H9 (cell line): ENCODE measurements around the gene GCM1. TPM values are rescaled to one million over a fixed set of nuclear protein-coding genes. Genes with fewer than 3 reads are reported as not detected.

Experiments used
- DNase-seq: peaks from one replicate; pipeline ENCODE4 v3.0.0-alpha.2; 2017
- H2AFZ ChIP-seq: one replicate; pipeline ENCODE4 v1.6.1; 2013; ENCODE audit warnings: mild to moderate bottlenecking, low read length, control low read depth, moderate library complexity
- H2AK5ac ChIP-seq: 2 replicates; pipeline ENCODE4 v1.6.1; 2013; ENCODE audit warnings: low read length, control low read depth, mixed read lengths; ENCODE audit not compliant: insufficient read length
- H2BK120ac ChIP-seq: one replicate; pipeline ENCODE4 v1.6.1; 2013; ENCODE audit warnings: low read depth, mild to moderate bottlenecking, low read length, control low read depth, inconsistent platforms; ENCODE audit not compliant: poor library complexity, severe bottlenecking
- H2BK12ac ChIP-seq: 2 replicates; pipeline ENCODE4 v1.6.1; 2013; ENCODE audit warnings: low read length, control low read depth, mixed read lengths, low read depth; ENCODE audit not compliant: insufficient read length
- H2BK15ac ChIP-seq: 2 replicates; pipeline ENCODE4 v1.6.1; 2013; ENCODE audit warnings: low read depth, low read length, control low read depth
- H2BK20ac ChIP-seq: one replicate; pipeline ENCODE4 v1.6.1; 2013; ENCODE audit warnings: low read depth, mild to moderate bottlenecking, low read length, control low read depth, inconsistent platforms; ENCODE audit not compliant: poor library complexity, severe bottlenecking
- H2BK5ac ChIP-seq: 2 replicates; pipeline ENCODE4 v1.6.1; 2013; ENCODE audit warnings: low read length, control low read depth, mixed read lengths; ENCODE audit not compliant: insufficient read length
- H3K14ac ChIP-seq: 2 replicates; pipeline ENCODE4 v1.6.1; 2013; ENCODE audit warnings: low read length, control low read depth; ENCODE audit not compliant: insufficient read depth
- H3K18ac ChIP-seq: 2 replicates; pipeline ENCODE4 v1.6.1; 2013; ENCODE audit warnings: low read depth, mild to moderate bottlenecking, mixed read lengths, low read length, control low read depth; ENCODE audit not compliant: insufficient read length
- H3K23ac ChIP-seq: 2 replicates; pipeline ENCODE4 v1.6.1; 2013; ENCODE audit warnings: low read length, control low read depth, mixed read lengths, low read depth; ENCODE audit not compliant: insufficient read length
- H3K23me2 ChIP-seq: 2 replicates; pipeline ENCODE4 v1.6.1; 2013; ENCODE audit warnings: low read depth, mild to moderate bottlenecking, mixed read lengths, low read length, control low read depth; ENCODE audit not compliant: insufficient read length, poor library complexity, severe bottlenecking
- H3K27ac ChIP-seq: 2 replicates; pipeline ENCODE4 v1.5.1; 2013; ENCODE audit warnings: low read length, control low read depth, mixed read lengths, low read depth; ENCODE audit not compliant: insufficient read length
- H3K27me3 ChIP-seq: 2 replicates; pipeline ENCODE4 v1.6.1; 2013; ENCODE audit warnings: low read length, control low read depth, inconsistent platforms; ENCODE audit not compliant: insufficient read depth
- H3K4ac ChIP-seq: 2 replicates; pipeline ENCODE4 v1.6.1; 2013; ENCODE audit warnings: low read depth, mild to moderate bottlenecking, control low read depth, inconsistent platforms, low read length, moderate library complexity
- H3K4me1 ChIP-seq: 2 replicates; pipeline ENCODE4 v1.6.1; 2013; ENCODE audit warnings: low read length, control low read depth, inconsistent platforms; ENCODE audit not compliant: insufficient read depth
- H3K4me2 ChIP-seq: 2 replicates; pipeline ENCODE4 v1.6.1; 2013; ENCODE audit warnings: low read length, control low read depth, mixed read lengths; ENCODE audit not compliant: insufficient read length, insufficient read depth
- H3K56ac ChIP-seq: 2 replicates; pipeline ENCODE4 v1.6.1; 2013; ENCODE audit warnings: low read depth, mild to moderate bottlenecking, mixed read lengths, low read length, control low read depth; ENCODE audit not compliant: insufficient read length
- H3K79me1 ChIP-seq: 2 replicates; pipeline ENCODE4 v1.6.1; 2013; ENCODE audit warnings: low read depth, mild to moderate bottlenecking, moderate library complexity, low read length, control low read depth, inconsistent platforms; ENCODE audit not compliant: insufficient read depth, poor library complexity, severe bottlenecking
- H3K79me2 ChIP-seq: 2 replicates; pipeline ENCODE4 v1.6.1; 2013; ENCODE audit warnings: low read length, control low read depth, inconsistent platforms; ENCODE audit not compliant: insufficient read depth
- H3K9ac ChIP-seq: 2 replicates; pipeline ENCODE4 v1.6.1; 2013; ENCODE audit warnings: low read length, control low read depth, mixed read lengths; ENCODE audit not compliant: insufficient read length; ENCODE audit errors: extremely low read depth
- H3K9me3 ChIP-seq: one replicate; pipeline ENCODE4 v1.6.1; 2013; ENCODE audit warnings: low read depth, low read length, inconsistent platforms; ENCODE audit not compliant: control insufficient read depth
- H3T11ph ChIP-seq: one replicate; pipeline ENCODE4 v1.6.1; 2013; ENCODE audit warnings: mild to moderate bottlenecking, low read length, control low read depth, inconsistent platforms
- H4K20me1 ChIP-seq: one replicate; pipeline ENCODE4 v1.6.1; 2013; ENCODE audit not compliant: control insufficient read depth, insufficient read length, insufficient read depth
- H4K5ac ChIP-seq: 2 replicates; pipeline ENCODE4 v1.6.1; 2013; ENCODE audit warnings: low read depth, mild to moderate bottlenecking, mixed read lengths, low read length, control low read depth; ENCODE audit not compliant: insufficient read length
- H4K8ac ChIP-seq: replicated peaks from 2 replicates; pipeline ENCODE4 v1.6.1; 2013; ENCODE audit warnings: low read length, control low read depth, mixed read lengths, low read depth; ENCODE audit not compliant: insufficient read length
- H4K91ac ChIP-seq: 2 replicates; pipeline ENCODE4 v1.6.1; 2013; ENCODE audit warnings: low read depth, mild to moderate bottlenecking, moderate library complexity, mixed read lengths, low read length, control low read depth; ENCODE audit not compliant: insufficient read length
- H3K27ac Mint-ChIP-seq, 3 experiments: 2 replicates in 2 of 3; 3 replicates in 1 of 3; pipeline ENCODE4 v1.8.0; 2020 to 2021; ENCODE audit warnings: mixed read lengths in 3 of 3, mild to moderate bottlenecking in 1 of 3, moderate library complexity in 1 of 3
- H3K27me3 Mint-ChIP-seq: 2 replicates; pipeline ENCODE4 v1.8.0; 2021; ENCODE audit warnings: low read depth, mild to moderate bottlenecking, moderate library complexity, mixed read lengths
- H3K36me3 Mint-ChIP-seq, 3 experiments: 2 replicates in 2 of 3; 3 replicates in 1 of 3; pipeline ENCODE4 v1.8.0; 2020 to 2021; ENCODE audit warnings: low read depth in 3 of 3, mixed read lengths in 3 of 3; ENCODE audit not compliant: insufficient read depth in 1 of 3
- H3K4me1 Mint-ChIP-seq, 2 experiments: 2 replicates each; pipeline ENCODE4 v1.8.0; 2020; ENCODE audit warnings: mixed read lengths in 2 of 2
- H3K4me3 Mint-ChIP-seq, 2 experiments: 2 replicates in 1 of 2; 3 replicates in 1 of 2; pipeline ENCODE4 v1.8.0; 2020 to 2021; ENCODE audit warnings: mild to moderate bottlenecking in 2 of 2, mixed read lengths in 2 of 2, moderate library complexity in 1 of 2
- H3K9me3 Mint-ChIP-seq, 2 experiments: 2 replicates in 1 of 2; 3 replicates in 1 of 2; pipeline ENCODE4 v1.8.0; 2020; ENCODE audit warnings: mild to moderate bottlenecking in 2 of 2, mixed read lengths in 2 of 2, moderate library complexity in 1 of 2
- WGBS: extraction: QIAGEN DNeasy Blood & Tissue Kit; methylation state at CpG from one replicate; pipeline ENCODE4 v1.1.7; 2013; ENCODE audit warnings: missing lambda C conversion rate, low lambda C conversion rate, mixed read lengths; ENCODE audit not compliant: insufficient read length; ENCODE audit errors: extremely low coverage; 5-methylcytosine and 5-hydroxymethylcytosine counted together
- total RNA-seq: library from RNA; stranded (reverse); gene quantifications from 2 replicates; pipeline ENCODE4 v1.2.1, GENCODE V29; 2021
- TF ChIP-seq, protein P1 (sequence below): fragments of 200-600 bp; sonication (generic); conservative IDR thresholded peaks from 3 replicates; pipeline ENCODE4 v1.8.0; 2021; ENCODE audit warnings: antibody characterized with exemption, mild to moderate bottlenecking

The GCM1 gene
- total RNA-seq, 1 experiment from 2014 or later = not detected

DNA sequence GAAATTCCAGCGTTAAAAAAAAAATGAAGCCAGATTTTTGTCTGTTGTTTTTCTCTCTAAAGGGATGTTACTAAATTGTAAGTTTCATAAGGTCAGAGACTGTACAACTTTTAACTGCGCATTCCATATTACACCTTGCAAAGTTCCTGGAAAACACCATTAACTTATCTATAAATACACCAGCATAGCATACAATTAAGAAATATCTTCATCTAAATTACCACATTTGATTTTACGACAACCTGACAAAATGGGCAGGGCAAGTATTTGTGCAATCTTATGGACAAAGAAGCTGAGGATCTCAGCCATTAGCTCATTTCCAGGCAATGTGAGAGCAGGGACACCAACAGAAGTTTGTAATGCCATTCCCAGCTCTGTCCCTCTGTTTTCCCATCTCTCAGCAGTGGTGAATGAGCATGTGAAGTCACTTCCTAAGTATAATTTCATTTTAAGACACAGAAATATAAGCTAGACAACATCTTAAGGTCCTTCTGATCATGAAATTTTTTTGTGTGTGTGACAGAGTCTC lies 12.9 kb upstream of the GCM1 start:
- no peak overlapping the region for H2BK12ac ChIP-seq
- no peaks in the 10 kb centered on the region for H3K4me1 Mint-ChIP-seq
- H3K23me2 ChIP-seq = no peaks in the 10 kb centered on the region
- no peaks in the 10 kb centered on the region for H3K27me3 ChIP-seq
- WGBS = no CpG with 5 or more reads among the region's 3 CpGs
- no peak overlapping the region for H3K27ac Mint-ChIP-seq
- H4K5ac ChIP-seq = no peak overlapping the region
- no peaks in the 10 kb centered on the region; the same call in 1 of the 2 replicates for H3K27me3 Mint-ChIP-seq
- peaks cover 3 to 7% of the 10 kb centered on the region in 2 experiments; a peak in 3 of 5 replicates for H3K9me3 Mint-ChIP-seq
- H3K79me2 ChIP-seq = no peaks in the 10 kb centered on the region
- no peaks in the 10 kb centered on the region for H4K20me1 ChIP-seq
- no peak overlapping the region for H3K18ac ChIP-seq
- no peak overlapping the region for H3K4me3 Mint-ChIP-seq
- H2BK120ac ChIP-seq = no peak overlapping the region
- no peaks in the 10 kb centered on the region for H3K9me3 ChIP-seq
- no peak overlapping the region for H4K8ac ChIP-seq
- H2BK15ac ChIP-seq = no peak overlapping the region
- H2AK5ac ChIP-seq = no peak overlapping the region
- H3K36me3 Mint-ChIP-seq = peaks cover 0 to 6% (median 0%) of the 10 kb centered on the region in 3 experiments; a peak in 3 of 7 replicates
- H2BK5ac ChIP-seq = no peak overlapping the region
- no peak overlapping the region for H3T11ph ChIP-seq
- TF ChIP-seq, protein P1, sequence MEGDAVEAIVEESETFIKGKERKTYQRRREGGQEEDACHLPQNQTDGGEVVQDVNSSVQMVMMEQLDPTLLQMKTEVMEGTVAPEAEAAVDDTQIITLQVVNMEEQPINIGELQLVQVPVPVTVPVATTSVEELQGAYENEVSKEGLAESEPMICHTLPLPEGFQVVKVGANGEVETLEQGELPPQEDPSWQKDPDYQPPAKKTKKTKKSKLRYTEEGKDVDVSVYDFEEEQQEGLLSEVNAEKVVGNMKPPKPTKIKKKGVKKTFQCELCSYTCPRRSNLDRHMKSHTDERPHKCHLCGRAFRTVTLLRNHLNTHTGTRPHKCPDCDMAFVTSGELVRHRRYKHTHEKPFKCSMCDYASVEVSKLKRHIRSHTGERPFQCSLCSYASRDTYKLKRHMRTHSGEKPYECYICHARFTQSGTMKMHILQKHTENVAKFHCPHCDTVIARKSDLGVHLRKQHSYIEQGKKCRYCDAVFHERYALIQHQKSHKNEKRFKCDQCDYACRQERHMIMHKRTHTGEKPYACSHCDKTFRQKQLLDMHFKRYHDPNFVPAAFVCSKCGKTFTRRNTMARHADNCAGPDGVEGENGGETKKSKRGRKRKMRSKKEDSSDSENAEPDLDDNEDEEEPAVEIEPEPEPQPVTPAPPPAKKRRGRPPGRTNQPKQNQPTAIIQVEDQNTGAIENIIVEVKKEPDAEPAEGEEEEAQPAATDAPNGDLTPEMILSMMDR = no peak
- no peak overlapping the region for H4K91ac ChIP-seq
- H3K9ac ChIP-seq = no peak overlapping the region
- H3K14ac ChIP-seq = no peak overlapping the region
- H3K27ac ChIP-seq = no peak overlapping the region
- H2AFZ ChIP-seq = no peak overlapping the region
- H3K23ac ChIP-seq = no peak overlapping the region
- H3K56ac ChIP-seq = no peak overlapping the region
- H2BK20ac ChIP-seq = no peak overlapping the region
- no peaks in the 10 kb centered on the region for H3K4me1 ChIP-seq
- no peaks in the 10 kb centered on the region for H3K79me1 ChIP-seq
- H3K4me2 ChIP-seq = no peak overlapping the region
- no peak overlapping the region for H3K4ac ChIP-seq
- DNase-seq = no peak
